ENCODE data around the gene ZNF22.

ZNF22 gene

GRCh38 chr10:45000752-45001380 lies at the start of gene ZNF22:
TSS of gene ZNF22 (plus strand) at chr10:45000923. CDS start at chr10:45003369, 2,446 bp downstream.
- peaks cover 22% of the 10 kb centered on the region for H3K27me3 Mint-ChIP-seq
- DNase-seq = peak; percentile 74
- CTCF ChIA-PET = interaction anchor here (0.9 to 1.7 kb wide), 4 partner anchors 22 to 68 kb away, joined by 3 to 4 read pairs (median 3); partner anchors contain the start of gene DEPP1

GRCh38 chr10:44951576-44952226 lies 49.0 kb upstream of the ZNF22 start:
- Mint-ChIP-seq H3K4me3 (no peak overlapping the region), H3K27ac (no peak overlapping the region), H3K36me3 (peaks cover 10% of the 10 kb centered on the region), H3K27me3 (peaks cover 7% of the 10 kb centered on the region), H3K9me3 (no peaks in the 10 kb centered on the region), H3K4me1 (peaks cover 3% of the 10 kb centered on the region)
- DNase-seq = no peak
- CTCF ChIA-PET = interaction anchor here (1.0 kb wide), 1 partner anchor 19 kb away, joined by 4 read pairs; no protein-coding TSS in a partner anchor

More at GRCh38 chr10:45000752-45001380, at the start of gene ZNF22:
- peaks cover 43% of the 10 kb centered on the region for H3K36me3 Mint-ChIP-seq
- peaks cover 26% of the 10 kb centered on the region for H3K9me3 Mint-ChIP-seq
- peak within 1 kb of the TSS; percentile 88 for H3K4me3 Mint-ChIP-seq
- peak within 1 kb of the TSS; percentile 88 for H3K27ac Mint-ChIP-seq
- peaks cover 45% of the 10 kb centered on the region for H3K4me1 Mint-ChIP-seq

GRCh38 chr10:44952779-44953231 lies 47.9 kb upstream of the ZNF22 start:
- H3K27me3 Mint-ChIP-seq = peaks cover 3% of the 10 kb centered on the region
- DNase-seq = no peak
- no peak overlapping the region for H3K4me3 Mint-ChIP-seq
- peaks cover 5% of the 10 kb centered on the region for H3K4me1 Mint-ChIP-seq
- H3K36me3 Mint-ChIP-seq = peaks cover 13% of the 10 kb centered on the region
- no peak overlapping the region for H3K27ac Mint-ChIP-seq
- no peaks in the 10 kb centered on the region for H3K9me3 Mint-ChIP-seq
- CTCF ChIA-PET = interaction anchor here (0.6 to 1.0 kb wide), 3 partner anchors 13 to 858 kb away, joined by 3 to 4 read pairs (median 4); no protein-coding TSS in a partner anchor

- H3K27me3 Mint-ChIP-seq = no peaks in the 10 kb centered on the region
- no peak for DNase-seq
- CTCF ChIA-PET = no interaction called here
- peaks cover 15% of the 10 kb centered on the region for H3K4me1 Mint-ChIP-seq
- peaks cover 13% of the 10 kb centered on the region for H3K36me3 Mint-ChIP-seq
- H3K27ac Mint-ChIP-seq = no peak overlapping the region
- H3K4me3 Mint-ChIP-seq = no peak overlapping the region
- no peaks in the 10 kb centered on the region for H3K9me3 Mint-ChIP-seq
Observed at GRCh38 chr10:44954042-44954441, 46.7 kb upstream of the ZNF22 start.

DNA sequence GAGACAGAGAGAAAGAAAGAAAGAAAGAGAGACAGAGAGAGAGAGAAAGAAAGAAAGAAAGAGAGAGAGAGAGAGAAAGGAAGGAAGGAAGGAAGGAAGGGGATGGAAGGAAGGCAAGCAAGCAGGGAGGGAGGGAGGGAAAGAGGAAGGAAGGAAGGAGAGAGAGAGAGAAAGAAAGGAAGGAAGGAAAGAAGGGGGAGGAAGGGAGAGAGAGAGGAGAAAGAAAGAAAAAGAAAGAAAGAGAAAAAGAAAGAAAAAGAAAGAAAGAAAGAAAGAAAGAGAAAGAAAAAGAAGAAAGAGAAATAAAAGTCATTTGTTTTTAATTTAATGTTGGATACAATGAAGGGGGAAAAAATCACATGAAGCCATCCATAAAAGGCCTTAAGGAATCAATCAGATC lies 45.8 kb upstream of the ZNF22 start:
- Mint-ChIP-seq H3K4me1 (peaks cover 16% of the 10 kb centered on the region), H3K27me3 (no peaks in the 10 kb centered on the region), H3K9me3 (no peaks in the 10 kb centered on the region), H3K4me3 (no peak overlapping the region), H3K36me3 (peaks cover 13% of the 10 kb centered on the region), H3K27ac (no peak overlapping the region)
- CTCF ChIA-PET = no interaction called here
- DNase-seq = no peak

DNA sequence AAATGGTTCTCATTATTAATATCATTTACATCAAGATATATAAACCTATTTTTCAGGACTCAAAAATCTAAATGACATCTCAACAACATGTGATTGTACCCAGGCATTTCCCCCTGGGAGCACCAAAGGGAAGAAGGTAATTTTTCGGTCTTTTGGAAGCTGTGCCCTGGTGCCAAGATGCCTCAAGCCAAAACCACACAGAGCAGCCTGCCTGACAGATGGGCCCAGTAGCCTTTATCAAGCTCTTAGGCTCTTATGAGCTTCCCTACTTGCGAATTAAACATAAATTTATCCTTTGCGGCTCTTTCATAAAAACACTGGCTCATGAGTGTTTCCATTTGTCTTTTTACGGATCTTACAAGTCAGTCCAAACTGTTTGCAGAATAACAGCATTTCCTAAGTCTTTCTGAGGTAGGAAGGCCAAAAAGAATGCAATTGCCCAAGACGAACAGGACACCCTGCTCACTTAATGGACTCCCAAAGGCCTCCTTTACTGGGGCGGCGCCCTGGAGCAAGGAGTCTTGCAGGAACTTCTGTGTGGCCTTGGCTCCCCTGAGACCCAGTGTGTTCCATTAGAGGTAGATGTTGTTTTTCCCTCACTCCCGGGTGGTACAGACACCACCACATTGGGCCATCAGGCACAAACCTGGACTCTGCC lies 45.2 kb upstream of the ZNF22 start:
- Mint-ChIP-seq H3K27me3 (peaks cover 3% of the 10 kb centered on the region), H3K9me3 (no peaks in the 10 kb centered on the region), H3K27ac (no peak overlapping the region), H3K4me1 (peaks cover 16% of the 10 kb centered on the region), H3K36me3 (peaks cover 13% of the 10 kb centered on the region), H3K4me3 (no peak overlapping the region)
- CTCF ChIA-PET = no interaction called here
- DNase-seq = no peak

- H3K4me3 Mint-ChIP-seq = no peak overlapping the region
- CTCF ChIA-PET = no interaction called here
- no peaks in the 10 kb centered on the region for H3K9me3 Mint-ChIP-seq
- no peak overlapping the region for H3K27ac Mint-ChIP-seq
- DNase-seq = no peak
- peaks cover 10% of the 10 kb centered on the region for H3K27me3 Mint-ChIP-seq
- peaks cover 13% of the 10 kb centered on the region for H3K36me3 Mint-ChIP-seq
- peaks cover 16% of the 10 kb centered on the region for H3K4me1 Mint-ChIP-seq
Observed at GRCh38 chr10:44956226-44956625, 44.5 kb upstream of the ZNF22 start.

DNA sequence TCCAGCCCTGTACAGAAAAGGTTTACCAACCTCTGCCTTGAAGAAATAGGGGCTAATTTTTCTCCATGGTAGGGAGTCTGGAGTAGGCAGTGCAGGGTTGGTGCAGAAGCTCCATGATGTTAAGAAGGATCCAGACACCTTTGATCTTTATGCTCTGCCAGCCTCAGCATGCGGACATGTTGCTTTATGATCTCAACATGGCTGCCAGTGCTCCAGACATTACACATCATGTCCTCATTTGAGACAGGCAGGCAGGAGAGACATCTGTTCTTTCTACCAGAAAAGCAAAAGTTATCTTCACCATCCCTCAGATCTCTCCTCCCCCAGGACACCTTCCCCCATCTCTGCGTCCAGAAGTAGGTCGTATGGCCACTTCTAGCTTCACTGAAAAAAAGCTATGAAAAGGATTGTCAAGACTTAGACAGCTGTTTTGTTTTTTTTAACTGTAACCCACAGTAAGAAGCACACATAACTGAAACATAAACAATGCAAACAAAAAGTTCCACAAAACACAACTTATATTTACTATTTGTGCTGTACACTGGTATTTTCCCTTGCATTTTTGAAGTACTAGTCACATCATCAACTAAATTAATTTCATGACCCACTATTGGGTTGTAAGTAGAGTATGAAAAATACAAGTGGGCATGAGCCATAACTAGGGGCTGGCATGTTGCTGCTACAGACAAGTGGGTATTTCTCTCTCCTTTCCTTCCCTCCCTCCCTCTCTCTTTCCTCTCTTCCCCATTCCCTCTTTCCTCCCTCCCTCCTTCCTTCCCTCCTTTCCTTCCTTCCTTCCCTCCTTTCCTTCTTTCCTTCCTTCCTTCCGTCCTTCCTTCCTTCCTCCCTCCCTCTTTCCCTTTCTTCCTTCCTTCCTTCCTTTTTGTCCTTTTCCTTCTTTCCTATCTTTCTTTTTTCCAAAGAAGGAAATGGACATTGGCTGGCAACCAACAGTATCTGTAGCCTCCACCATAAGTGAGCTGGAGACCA lies 43.7 kb upstream of the ZNF22 start:
- H3K36me3 Mint-ChIP-seq = peaks cover 13% of the 10 kb centered on the region
- no peaks in the 10 kb centered on the region for H3K9me3 Mint-ChIP-seq
- DNase-seq = no peak
- H3K4me1 Mint-ChIP-seq = peaks cover 16% of the 10 kb centered on the region
- H3K27me3 Mint-ChIP-seq = peaks cover 13% of the 10 kb centered on the region
- CTCF ChIA-PET = interaction anchor here (0.8 kb wide), 1 partner anchor 24 kb away, joined by 3 read pairs; no protein-coding TSS in a partner anchor
- H3K4me3 Mint-ChIP-seq = no peak overlapping the region
- H3K27ac Mint-ChIP-seq = no peak overlapping the region

DNA sequence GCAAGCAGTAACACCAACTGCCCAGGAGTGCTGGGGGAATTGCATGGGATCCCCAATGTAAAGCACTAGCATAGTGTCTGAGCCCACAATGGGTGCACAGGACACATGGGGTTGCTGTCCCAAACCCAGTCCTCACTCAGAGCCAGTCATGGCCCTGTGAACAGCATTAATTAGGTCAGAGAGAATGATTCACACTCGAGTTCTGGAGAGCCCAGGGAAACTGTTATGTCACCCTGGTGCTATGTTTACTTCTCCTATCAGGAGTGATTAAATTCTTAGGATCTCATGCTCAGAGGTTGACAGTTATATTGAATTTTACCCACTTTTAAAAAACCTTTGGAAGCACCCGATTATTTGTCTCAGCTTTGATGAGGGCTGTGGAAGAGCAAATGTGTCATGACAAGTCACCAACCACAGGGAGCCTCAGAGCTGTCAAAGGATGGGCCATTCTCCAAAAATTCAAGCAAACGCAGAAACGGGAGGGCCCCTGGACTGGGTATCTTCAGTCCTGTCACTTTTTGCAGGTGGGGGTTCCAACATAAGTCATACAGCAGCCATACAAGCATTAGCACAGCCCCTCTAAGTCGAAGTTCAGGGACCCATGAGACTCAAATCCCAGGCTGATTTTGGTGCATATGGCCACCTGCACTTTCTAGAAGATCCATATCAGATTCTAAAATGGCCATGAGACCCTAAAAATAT lies 42.4 kb upstream of the ZNF22 start:
- H3K36me3 Mint-ChIP-seq = peaks cover 12% of the 10 kb centered on the region
- peaks cover 16% of the 10 kb centered on the region for H3K4me1 Mint-ChIP-seq
- H3K27ac Mint-ChIP-seq = peak overlapping the region; percentile 24
- CTCF ChIA-PET = no interaction called here
- H3K4me3 Mint-ChIP-seq = peak overlapping the region; percentile 81
- DNase-seq = no peak
- no peaks in the 10 kb centered on the region for H3K9me3 Mint-ChIP-seq
- H3K27me3 Mint-ChIP-seq = peaks cover 13% of the 10 kb centered on the region

DNA sequence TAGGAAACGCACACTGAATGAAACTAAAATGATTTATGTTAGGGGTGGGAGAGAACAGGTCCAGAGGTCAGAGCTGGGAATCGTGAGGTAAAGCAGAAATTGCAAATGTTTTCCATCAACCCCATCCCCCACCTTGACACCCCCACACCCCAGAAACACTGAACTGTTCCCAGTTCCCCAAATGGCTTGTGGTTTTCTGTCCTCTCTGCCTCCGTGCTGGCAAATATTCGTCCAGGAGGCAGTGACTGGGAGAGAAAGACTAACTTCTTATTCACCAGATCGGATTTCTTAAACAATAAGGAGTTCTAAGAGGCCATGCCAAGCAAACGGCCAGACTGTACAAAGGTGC lies 41.9 kb upstream of the ZNF22 start:
- DNase-seq = no peak
- peaks cover 11% of the 10 kb centered on the region for H3K36me3 Mint-ChIP-seq
- CTCF ChIA-PET = no interaction called here
- H3K4me3 Mint-ChIP-seq = peak overlapping the region; percentile 81
- H3K4me1 Mint-ChIP-seq = peaks cover 16% of the 10 kb centered on the region
- H3K27me3 Mint-ChIP-seq = peaks cover 13% of the 10 kb centered on the region
- no peaks in the 10 kb centered on the region for H3K9me3 Mint-ChIP-seq
- H3K27ac Mint-ChIP-seq = peak overlapping the region; percentile 63

DNA sequence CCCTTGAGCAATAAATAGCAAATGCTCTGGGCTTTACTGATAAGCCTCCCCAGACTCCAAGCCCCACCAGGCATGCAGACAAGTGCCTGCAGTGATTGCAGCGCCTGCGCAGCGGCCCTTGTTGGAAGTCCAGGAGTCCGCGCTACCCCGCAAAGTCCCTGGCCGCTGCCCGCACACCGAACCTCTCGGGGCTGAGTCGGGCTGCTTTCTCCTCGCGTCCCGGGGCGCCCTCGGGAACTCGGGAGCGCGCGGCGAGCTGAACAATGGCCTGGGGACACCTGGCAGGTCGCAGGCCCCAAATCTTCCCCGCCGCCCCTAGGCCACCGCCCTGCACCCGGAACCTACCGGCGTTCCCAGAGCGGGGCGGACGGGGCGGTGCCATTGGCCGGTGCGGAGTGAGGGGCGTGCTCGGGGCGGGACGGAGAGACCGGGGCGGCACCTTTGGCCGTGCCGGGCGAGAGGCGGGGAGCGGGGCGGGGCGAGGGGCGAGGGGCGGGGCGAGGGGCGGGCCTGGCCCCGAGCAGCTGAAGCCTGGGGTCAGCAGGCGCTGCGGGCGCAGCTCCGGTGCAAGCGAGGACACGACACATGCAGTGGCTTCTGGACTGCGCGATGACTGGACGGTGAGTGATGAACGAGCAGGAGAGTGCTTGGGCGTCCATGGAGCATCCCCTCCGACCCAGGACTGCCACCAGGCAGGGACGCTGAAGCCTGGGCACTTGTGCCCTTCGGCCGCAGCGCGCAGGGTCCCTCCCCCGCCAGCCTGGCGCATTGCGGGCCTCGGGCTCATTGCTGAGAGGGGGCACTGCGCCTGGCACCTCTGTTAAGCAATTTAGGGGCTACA lies 41.3 kb upstream of the ZNF22 start, which contains the start of gene RASSF4:
RASSF4 (plus strand) TSS at position 556 of the 841 bp plus-strand sequence. CDS start 10,401 bp downstream, outside the sequence.
- peak; percentile 95 for DNase-seq
- CTCF ChIA-PET = no interaction called here
- Mint-ChIP-seq H3K4me1 (peaks cover 16% of the 10 kb centered on the region), H3K4me3 (peak within 1 kb of the TSS; percentile 81), H3K9me3 (no peaks in the 10 kb centered on the region), H3K27ac (peak within 1 kb of the TSS; percentile 63), H3K27me3 (peaks cover 13% of the 10 kb centered on the region), H3K36me3 (peaks cover 11% of the 10 kb centered on the region)

DNA sequence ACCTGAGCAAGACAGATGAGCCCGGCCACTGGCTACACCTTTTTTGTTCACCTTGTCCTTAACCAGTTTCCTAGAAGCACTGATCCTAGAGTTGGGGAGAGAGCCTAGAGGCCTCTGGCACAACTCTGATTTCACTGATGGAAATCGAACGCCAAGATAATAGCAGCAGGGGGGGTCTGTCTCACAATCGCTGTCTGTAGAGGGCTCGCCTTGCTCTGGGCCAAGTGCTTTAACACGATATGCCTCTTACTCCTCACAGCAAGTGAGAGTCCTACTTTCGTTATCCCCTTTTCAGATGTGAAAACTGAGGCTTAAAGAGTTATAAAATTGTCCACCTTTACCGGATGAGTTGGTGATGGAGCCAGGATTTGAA lies 40.6 kb upstream of the ZNF22 start:
- CTCF ChIA-PET = interaction anchor here (1.0 kb wide), 1 partner anchor 27 kb away, joined by 7 read pairs; no protein-coding TSS in a partner anchor
- peak overlapping the region; percentile 81 for H3K4me3 Mint-ChIP-seq
- peaks cover 13% of the 10 kb centered on the region for H3K4me1 Mint-ChIP-seq
- no peak overlapping the region for H3K27ac Mint-ChIP-seq
- DNase-seq = no peak
- H3K36me3 Mint-ChIP-seq = peaks cover 11% of the 10 kb centered on the region
- H3K27me3 Mint-ChIP-seq = peaks cover 13% of the 10 kb centered on the region
- H3K9me3 Mint-ChIP-seq = no peaks in the 10 kb centered on the region
